ENCODE measurements around the gene DCBLD1. TPM values are rescaled to one million over a fixed set of nuclear protein-coding genes. Genes with fewer than 3 reads are reported as not detected.

The DCBLD1 gene
- total and polyA plus RNA-seq, 9 of the 15 experiments (the other 6 are each of a cell fraction or from before 2014, with no cell fraction given): 0.80 to 8.5 (median 6.8) TPM

GRCh38 chr6:117495869-117496268, 13.4 kb downstream of the DCBLD1 start:
- Histone ChIP-seq H3K36me3 (ENCODE audit: control insufficient read depth, insufficient read depth, low read length) (no peaks in the 10 kb centered on the region), H3K9me3 (replicated peaks; ENCODE audit: control insufficient read depth, insufficient read depth, low read depth, low read length) (no peaks in the 10 kb centered on the region), H3K4me3 (no peak overlapping the region), H3K9me1 (ENCODE audit: control insufficient read depth, insufficient read depth, low read length) (no peaks in the 10 kb centered on the region), H2AFZ (ENCODE audit: low read depth, low read length) (no peak overlapping the region), H3K9ac (ENCODE audit: insufficient read depth in 1 of 2, low read depth in 2 of 2, low read length in 2 of 2) (no peak overlapping the region), H3K79me2 (ENCODE audit: control insufficient read depth, insufficient read depth, low read length) (no peaks in the 10 kb centered on the region), H3K4me1 (replicated peaks in 1 of 2; ENCODE audit: control insufficient read depth in 2 of 2, insufficient read depth in 2 of 2, low read length in 2 of 2) (peaks cover 0 to 5% of the 10 kb centered on the region in 2 experiments; a peak in 2 of 5 replicates), H3K27ac (ENCODE audit: extremely low read depth, low read depth, low read length) (no peak overlapping the region), H3K4me2 (ENCODE audit: insufficient read depth, low read length) (no peak overlapping the region), H4K20me1 (replicated peaks; ENCODE audit: control insufficient read depth, insufficient read depth, low read length) (no peaks in the 10 kb centered on the region), H3K27me3 (ENCODE audit: control insufficient read depth in 2 of 2, insufficient read depth in 2 of 2, low read length in 2 of 2) (no peaks in the 10 kb centered on the region)
- POLR2A ChIA-PET: interaction anchor here (2.0 kb wide), 1 partner anchor 12 kb away, joined by 7 read pairs; no protein-coding TSS in a partner anchor
- ATAC-seq: no peak
- BruUV-seq (replicated peaks): no TSS peak
- FAIRE-seq: no peak
- CTCF ChIA-PET (ENCODE audit: low intra/inter-chr PET ratio): no interaction called here
- no peak for DNase-seq (ENCODE audit: extremely low read depth in 1 of 4, low spot score in 3 of 4)
- in situ Hi-C loops (cut with MboI): no loop called here
- 35% methylated on average over 2 of the region's 2 CpGs for WGBS (ENCODE audit: insufficient coverage, low coverage, missing lambda C conversion rate)
- intact Hi-C loops (cut with micrococcal nuclease): no loop called here
- TF ChIP-seq CC2D1A (IDR thresholded peaks at IDR 0.05) (no peak), MCM2 (IDR thresholded peaks at IDR 0.05; ENCODE audit: low read depth) (no peak), SOX6 (IDR thresholded peaks at IDR 0.05) (no peak), ZNF384 (IDR thresholded peaks at IDR 0.05; ENCODE audit: low read depth, low read length) (no peak), NFXL1 (CRISPR knock-in tag; IDR thresholded peaks at IDR 0.05) (no peak), NCOA4 (IDR thresholded peaks at IDR 0.05; ENCODE audit: partially characterized antibody) (no peak), SREBF1 (IDR thresholded peaks at IDR 0.05; ENCODE audit: borderline replicate concordance, low read depth, low read length) (no peak), ZNF3 (CRISPR knock-in tag; IDR thresholded peaks at IDR 0.05) (no peak), SREBF2 (CRISPR knock-in tag; IDR thresholded peaks at IDR 0.05) (no peak)
- TF ChIP-seq, protein P1, sequence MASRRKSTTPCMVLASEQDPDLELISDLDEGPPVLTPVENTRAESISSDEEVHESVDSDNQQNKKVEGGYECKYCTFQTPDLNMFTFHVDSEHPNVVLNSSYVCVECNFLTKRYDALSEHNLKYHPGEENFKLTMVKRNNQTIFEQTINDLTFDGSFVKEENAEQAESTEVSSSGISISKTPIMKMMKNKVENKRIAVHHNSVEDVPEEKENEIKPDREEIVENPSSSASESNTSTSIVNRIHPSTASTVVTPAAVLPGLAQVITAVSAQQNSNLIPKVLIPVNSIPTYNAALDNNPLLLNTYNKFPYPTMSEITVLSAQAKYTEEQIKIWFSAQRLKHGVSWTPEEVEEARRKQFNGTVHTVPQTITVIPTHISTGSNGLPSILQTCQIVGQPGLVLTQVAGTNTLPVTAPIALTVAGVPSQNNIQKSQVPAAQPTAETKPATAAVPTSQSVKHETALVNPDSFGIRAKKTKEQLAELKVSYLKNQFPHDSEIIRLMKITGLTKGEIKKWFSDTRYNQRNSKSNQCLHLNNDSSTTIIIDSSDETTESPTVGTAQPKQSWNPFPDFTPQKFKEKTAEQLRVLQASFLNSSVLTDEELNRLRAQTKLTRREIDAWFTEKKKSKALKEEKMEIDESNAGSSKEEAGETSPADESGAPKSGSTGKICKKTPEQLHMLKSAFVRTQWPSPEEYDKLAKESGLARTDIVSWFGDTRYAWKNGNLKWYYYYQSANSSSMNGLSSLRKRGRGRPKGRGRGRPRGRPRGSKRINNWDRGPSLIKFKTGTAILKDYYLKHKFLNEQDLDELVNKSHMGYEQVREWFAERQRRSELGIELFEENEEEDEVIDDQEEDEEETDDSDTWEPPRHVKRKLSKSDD (conservative IDR thresholded peaks at IDR 0.05; ENCODE audit: low read length): no peak
- TF ChIP-seq, protein P2, sequence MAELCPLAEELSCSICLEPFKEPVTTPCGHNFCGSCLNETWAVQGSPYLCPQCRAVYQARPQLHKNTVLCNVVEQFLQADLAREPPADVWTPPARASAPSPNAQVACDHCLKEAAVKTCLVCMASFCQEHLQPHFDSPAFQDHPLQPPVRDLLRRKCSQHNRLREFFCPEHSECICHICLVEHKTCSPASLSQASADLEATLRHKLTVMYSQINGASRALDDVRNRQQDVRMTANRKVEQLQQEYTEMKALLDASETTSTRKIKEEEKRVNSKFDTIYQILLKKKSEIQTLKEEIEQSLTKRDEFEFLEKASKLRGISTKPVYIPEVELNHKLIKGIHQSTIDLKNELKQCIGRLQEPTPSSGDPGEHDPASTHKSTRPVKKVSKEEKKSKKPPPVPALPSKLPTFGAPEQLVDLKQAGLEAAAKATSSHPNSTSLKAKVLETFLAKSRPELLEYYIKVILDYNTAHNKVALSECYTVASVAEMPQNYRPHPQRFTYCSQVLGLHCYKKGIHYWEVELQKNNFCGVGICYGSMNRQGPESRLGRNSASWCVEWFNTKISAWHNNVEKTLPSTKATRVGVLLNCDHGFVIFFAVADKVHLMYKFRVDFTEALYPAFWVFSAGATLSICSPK (IDR thresholded peaks at IDR 0.05; ENCODE audit: borderline replicate concordance): no peak
- TF ChIP-seq, protein P3, sequence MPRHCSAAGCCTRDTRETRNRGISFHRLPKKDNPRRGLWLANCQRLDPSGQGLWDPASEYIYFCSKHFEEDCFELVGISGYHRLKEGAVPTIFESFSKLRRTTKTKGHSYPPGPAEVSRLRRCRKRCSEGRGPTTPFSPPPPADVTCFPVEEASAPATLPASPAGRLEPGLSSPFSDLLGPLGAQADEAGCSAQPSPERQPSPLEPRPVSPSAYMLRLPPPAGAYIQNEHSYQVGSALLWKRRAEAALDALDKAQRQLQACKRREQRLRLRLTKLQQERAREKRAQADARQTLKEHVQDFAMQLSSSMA (CRISPR knock-in tag; IDR thresholded peaks at IDR 0.05): no peak
- TF ChIP-seq, protein P4, sequence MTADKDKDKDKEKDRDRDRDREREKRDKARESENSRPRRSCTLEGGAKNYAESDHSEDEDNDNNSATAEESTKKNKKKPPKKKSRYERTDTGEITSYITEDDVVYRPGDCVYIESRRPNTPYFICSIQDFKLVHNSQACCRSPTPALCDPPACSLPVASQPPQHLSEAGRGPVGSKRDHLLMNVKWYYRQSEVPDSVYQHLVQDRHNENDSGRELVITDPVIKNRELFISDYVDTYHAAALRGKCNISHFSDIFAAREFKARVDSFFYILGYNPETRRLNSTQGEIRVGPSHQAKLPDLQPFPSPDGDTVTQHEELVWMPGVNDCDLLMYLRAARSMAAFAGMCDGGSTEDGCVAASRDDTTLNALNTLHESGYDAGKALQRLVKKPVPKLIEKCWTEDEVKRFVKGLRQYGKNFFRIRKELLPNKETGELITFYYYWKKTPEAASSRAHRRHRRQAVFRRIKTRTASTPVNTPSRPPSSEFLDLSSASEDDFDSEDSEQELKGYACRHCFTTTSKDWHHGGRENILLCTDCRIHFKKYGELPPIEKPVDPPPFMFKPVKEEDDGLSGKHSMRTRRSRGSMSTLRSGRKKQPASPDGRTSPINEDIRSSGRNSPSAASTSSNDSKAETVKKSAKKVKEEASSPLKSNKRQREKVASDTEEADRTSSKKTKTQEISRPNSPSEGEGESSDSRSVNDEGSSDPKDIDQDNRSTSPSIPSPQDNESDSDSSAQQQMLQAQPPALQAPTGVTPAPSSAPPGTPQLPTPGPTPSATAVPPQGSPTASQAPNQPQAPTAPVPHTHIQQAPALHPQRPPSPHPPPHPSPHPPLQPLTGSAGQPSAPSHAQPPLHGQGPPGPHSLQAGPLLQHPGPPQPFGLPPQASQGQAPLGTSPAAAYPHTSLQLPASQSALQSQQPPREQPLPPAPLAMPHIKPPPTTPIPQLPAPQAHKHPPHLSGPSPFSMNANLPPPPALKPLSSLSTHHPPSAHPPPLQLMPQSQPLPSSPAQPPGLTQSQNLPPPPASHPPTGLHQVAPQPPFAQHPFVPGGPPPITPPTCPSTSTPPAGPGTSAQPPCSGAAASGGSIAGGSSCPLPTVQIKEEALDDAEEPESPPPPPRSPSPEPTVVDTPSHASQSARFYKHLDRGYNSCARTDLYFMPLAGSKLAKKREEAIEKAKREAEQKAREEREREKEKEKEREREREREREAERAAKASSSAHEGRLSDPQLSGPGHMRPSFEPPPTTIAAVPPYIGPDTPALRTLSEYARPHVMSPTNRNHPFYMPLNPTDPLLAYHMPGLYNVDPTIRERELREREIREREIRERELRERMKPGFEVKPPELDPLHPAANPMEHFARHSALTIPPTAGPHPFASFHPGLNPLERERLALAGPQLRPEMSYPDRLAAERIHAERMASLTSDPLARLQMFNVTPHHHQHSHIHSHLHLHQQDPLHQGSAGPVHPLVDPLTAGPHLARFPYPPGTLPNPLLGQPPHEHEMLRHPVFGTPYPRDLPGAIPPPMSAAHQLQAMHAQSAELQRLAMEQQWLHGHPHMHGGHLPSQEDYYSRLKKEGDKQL (CRISPR knock-in tag; IDR thresholded peaks at IDR 0.05; ENCODE audit: borderline replicate concordance): no peak
